HEK293 (cell line): ENCODE measurements around the gene CRABP2.

Experiments used
- CTCF ChIA-PET: fragments of 350-600 bp; formaldehyde crosslinking; extraction: SDS; loops from one replicate; lab custom pipeline; 2021; ENCODE audit warnings: antibody characterized with exemption; lab: Yijun Ruan, JAX
- POLR2A ChIA-PET: fragments of 300-600 bp; formaldehyde crosslinking; extraction: SDS; loops from one replicate; lab custom pipeline; 2020; ENCODE audit warnings: antibody characterized with exemption, inconsistent platforms; lab: Yijun Ruan, JAX
- H3K27ac ChIP-seq: fragments of 200-500 bp; sonication (Bioruptor generic); 2 replicates; pipeline ENCODE4 v1.5.1; 2014; ENCODE audit warnings: low read depth, low read length, control low read depth, inconsistent platforms; ENCODE audit errors: extremely low read depth
- H3K36me3 ChIP-seq, 2 experiments: fragments of 200-500 bp in 1 of 2; sonication (Bioruptor generic) in 1 of 2; 1 replicate in 1 of 2; 2 replicates in 1 of 2; pipeline ENCODE4 v1.5.1; 2014 to 2017; ENCODE audit warnings: inconsistent platforms in 2 of 2, low read length in 2 of 2; ENCODE audit not compliant: control insufficient read depth in 2 of 2, insufficient read depth in 1 of 2
- H3K4me1 ChIP-seq: fragments of 200-500 bp; sonication (Bioruptor generic); 2 replicates; pipeline ENCODE4 v1.5.1; 2014; ENCODE audit warnings: mild to moderate bottlenecking, low read length, inconsistent platforms; ENCODE audit not compliant: control insufficient read depth, insufficient read depth
- H3K4me3 ChIP-seq: 2 replicates; pipeline ENCODE4 v1.5.1; 2011; ENCODE audit warnings: low read depth, mild to moderate bottlenecking, control low read depth, low read length, moderate library complexity
- H3K9me3 ChIP-seq: fragments of 200-500 bp; sonication (Bioruptor generic); 2 replicates; pipeline ENCODE4 v1.5.1; 2014; ENCODE audit warnings: low read depth, low read length, inconsistent platforms; ENCODE audit not compliant: control insufficient read depth, insufficient read depth
- BCL11A ChIP-seq: fragments of 450-650 bp; formaldehyde crosslinking; IDR thresholded peaks from 2 replicates; pipeline ENCODE4 v1.5.1; 2016; ENCODE audit warnings: low read depth, missing biosample characterization, missing genetic modification characterization
- KLF16 ChIP-seq: fragments of 450-650 bp; formaldehyde crosslinking; IDR thresholded peaks from 2 replicates; pipeline ENCODE4 v1.5.1; 2017; ENCODE audit warnings: missing biosample characterization, missing genetic modification characterization
- SP3 ChIP-seq: fragments of 450-650 bp; formaldehyde crosslinking; IDR thresholded peaks from 2 replicates; pipeline ENCODE4 v1.5.1; 2016; ENCODE audit warnings: missing biosample characterization, missing genetic modification characterization
- SP7 ChIP-seq: fragments of 450-650 bp; formaldehyde crosslinking; IDR thresholded peaks from 2 replicates; pipeline ENCODE4 v1.5.1; 2016; ENCODE audit warnings: missing biosample characterization, missing genetic modification characterization
- ZBTB17 ChIP-seq: fragments of 450-650 bp; formaldehyde crosslinking; IDR thresholded peaks from 2 replicates; pipeline ENCODE4 v1.5.1; 2016; ENCODE audit warnings: missing biosample characterization, missing genetic modification characterization
- ZBTB48 ChIP-seq: fragments of 450-650 bp; formaldehyde crosslinking; IDR thresholded peaks from 2 replicates; pipeline ENCODE4 v1.5.1; 2016; ENCODE audit warnings: missing biosample characterization, missing genetic modification characterization
- ZEB2 ChIP-seq: fragments of 450-650 bp; formaldehyde crosslinking; IDR thresholded peaks from 2 replicates; pipeline ENCODE4 v1.5.1; 2016; ENCODE audit warnings: missing biosample characterization, missing genetic modification characterization
- ZFP69B ChIP-seq: fragments of 450-650 bp; formaldehyde crosslinking; IDR thresholded peaks from 2 replicates; pipeline ENCODE4 v1.5.1; 2016; ENCODE audit warnings: missing biosample characterization, missing genetic modification characterization
- ZNF239 ChIP-seq: fragments of 450-650 bp; formaldehyde crosslinking; IDR thresholded peaks from 2 replicates; pipeline ENCODE4 v1.5.1; 2016; ENCODE audit warnings: missing biosample characterization, missing genetic modification characterization
- ZNF24 ChIP-seq: fragments of 450-650 bp; formaldehyde crosslinking; IDR thresholded peaks from 2 replicates; pipeline ENCODE4 v1.5.1; 2016; ENCODE audit warnings: missing biosample characterization, missing genetic modification characterization
- ZNF324 ChIP-seq: fragments of 450-650 bp; formaldehyde crosslinking; IDR thresholded peaks from 2 replicates; pipeline ENCODE4 v1.5.1; 2016; ENCODE audit warnings: missing biosample characterization, missing genetic modification characterization
- ZNF335 ChIP-seq: fragments of 450-650 bp; formaldehyde crosslinking; conservative IDR thresholded peaks from 2 replicates; pipeline ENCODE4 v1.5.1; 2016; ENCODE audit warnings: missing biosample characterization, missing genetic modification characterization
- ZNF366 ChIP-seq: fragments of 450-650 bp; formaldehyde crosslinking; conservative IDR thresholded peaks from 2 replicates; pipeline ENCODE4 v1.5.1; 2016; ENCODE audit warnings: missing biosample characterization, missing genetic modification characterization
- ZNF391 ChIP-seq: fragments of 450-650 bp; formaldehyde crosslinking; IDR thresholded peaks from 2 replicates; pipeline ENCODE4 v1.5.1; 2016; ENCODE audit warnings: low read depth, missing biosample characterization, missing genetic modification characterization, borderline replicate concordance
- ZNF394 ChIP-seq: fragments of 450-650 bp; formaldehyde crosslinking; IDR thresholded peaks from 2 replicates; pipeline ENCODE4 v1.5.1; 2016; ENCODE audit warnings: missing biosample characterization, missing genetic modification characterization, mild to moderate bottlenecking, moderate library complexity, borderline replicate concordance
- ZNF501 ChIP-seq: fragments of 450-650 bp; formaldehyde crosslinking; IDR thresholded peaks from 2 replicates; pipeline ENCODE4 v1.5.1; 2016; ENCODE audit warnings: missing biosample characterization, missing genetic modification characterization
- ZNF549 ChIP-seq: fragments of 450-650 bp; IDR thresholded peaks from 2 replicates; pipeline ENCODE4 v1.5.1; 2018; ENCODE audit warnings: missing biosample characterization, missing genetic modification characterization, mild to moderate bottlenecking, inconsistent platforms, moderate library complexity
- ZNF558 ChIP-seq: fragments of 450-650 bp; formaldehyde crosslinking; IDR thresholded peaks from 2 replicates; pipeline ENCODE4 v1.5.1; 2016; ENCODE audit warnings: missing biosample characterization, missing genetic modification characterization
- ZNF596 ChIP-seq: fragments of 450-650 bp; IDR thresholded peaks from 2 replicates; pipeline ENCODE4 v1.5.0; 2018; ENCODE audit warnings: missing biosample characterization, mild to moderate bottlenecking, missing genetic modification characterization, moderate library complexity
- ZNF624 ChIP-seq: fragments of 450-650 bp; formaldehyde crosslinking; IDR thresholded peaks from 2 replicates; pipeline ENCODE4 v1.5.1; 2017; ENCODE audit warnings: missing biosample characterization, missing genetic modification characterization
- ZNF629 ChIP-seq: fragments of 450-650 bp; formaldehyde crosslinking; IDR thresholded peaks from 2 replicates; pipeline ENCODE4 v1.5.1; 2017; ENCODE audit warnings: missing biosample characterization, missing genetic modification characterization
- ZNF654 ChIP-seq: fragments of 450-650 bp; formaldehyde crosslinking; IDR thresholded peaks from 2 replicates; pipeline ENCODE4 v1.5.1; 2016; ENCODE audit warnings: low read depth, missing biosample characterization, missing genetic modification characterization
- ZNF76 ChIP-seq: fragments of 450-650 bp; formaldehyde crosslinking; IDR thresholded peaks from 2 replicates; pipeline ENCODE4; 2016; ENCODE audit warnings: low read depth, missing biosample characterization, missing genetic modification characterization, borderline replicate concordance
- ZNF792 ChIP-seq: fragments of 450-650 bp; formaldehyde crosslinking; IDR thresholded peaks from 2 replicates; pipeline ENCODE4 v1.5.1; 2016; ENCODE audit warnings: missing biosample characterization, missing genetic modification characterization
- ZSCAN16 ChIP-seq: fragments of 450-650 bp; formaldehyde crosslinking; IDR thresholded peaks from 2 replicates; pipeline ENCODE4 v1.5.1; 2016; ENCODE audit warnings: missing biosample characterization, missing genetic modification characterization
- ZXDB ChIP-seq: fragments of 450-650 bp; formaldehyde crosslinking; IDR thresholded peaks from 2 replicates; pipeline ENCODE4 v1.5.1; 2016; ENCODE audit warnings: missing biosample characterization, missing genetic modification characterization
- TF ChIP-seq, protein P1 (sequence below): fragments of 450-650 bp; formaldehyde crosslinking; IDR thresholded peaks from 2 replicates; pipeline ENCODE4 v1.5.1; 2016; ENCODE audit warnings: missing biosample characterization, missing genetic modification characterization
- TF ChIP-seq, protein P2 (sequence below): fragments of 450-650 bp; formaldehyde crosslinking; IDR thresholded peaks from 2 replicates; pipeline ENCODE4 v1.5.1; 2016; ENCODE audit warnings: missing biosample characterization, missing genetic modification characterization
- TF ChIP-seq, protein P3 (sequence below): fragments of 450-650 bp; formaldehyde crosslinking; conservative IDR thresholded peaks from 2 replicates; pipeline ENCODE4 v1.5.1; 2016; ENCODE audit warnings: low read depth, missing biosample characterization, missing genetic modification characterization
- TF ChIP-seq, protein P4 (sequence below): fragments of 450-650 bp; formaldehyde crosslinking; IDR thresholded peaks from 2 replicates; pipeline ENCODE4 v1.5.1; 2016; ENCODE audit warnings: missing biosample characterization, missing genetic modification characterization

Gene CRABP2

DNA sequence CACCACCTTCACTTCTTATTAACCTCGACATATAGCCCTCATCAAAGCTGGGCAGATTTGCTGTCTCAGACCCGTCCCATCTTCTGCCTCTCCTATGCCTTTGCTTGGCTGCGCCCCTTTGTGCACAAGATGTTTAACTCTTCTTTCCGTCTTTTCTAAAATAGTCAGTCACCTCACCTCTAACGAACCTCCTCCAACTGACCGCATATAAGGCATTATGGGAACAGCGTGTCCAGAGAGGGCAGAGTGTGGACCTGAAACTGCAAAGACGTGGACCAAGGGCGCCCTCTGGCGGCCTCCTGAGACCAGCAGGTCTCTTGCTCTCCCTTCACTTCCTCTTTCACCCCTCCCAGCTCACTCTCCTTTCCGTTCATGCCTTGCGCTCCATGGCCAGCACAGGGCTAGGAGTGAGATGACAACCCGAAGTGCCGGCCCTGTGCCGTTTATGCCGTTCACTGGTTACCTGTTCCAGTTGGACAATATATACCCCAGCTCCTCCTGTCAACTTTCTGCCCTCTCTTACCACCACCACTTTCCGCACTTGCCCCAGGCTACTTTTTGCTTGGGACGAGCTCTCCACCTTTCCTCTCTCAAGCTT lies 20.4 kb upstream of the CRABP2 start:
- Histone ChIP-seq H3K4me3 (peak overlapping the region; percentile 24), H3K36me3 (peaks cover 7 to 60% of the 10 kb centered on the region in 2 experiments; a peak in 2 of 3 replicates), H3K4me1 (peaks cover 7% of the 10 kb centered on the region), H3K27ac (no peak overlapping the region), H3K9me3 (no peaks in the 10 kb centered on the region)
- CTCF ChIA-PET = interaction anchor here (0.6 to 10.1 kb wide), 65 partner anchors 10 to 437 kb away, joined by 3 to 526 read pairs (median 6); partner anchors contain the start of genes CRABP2, HAPLN2, HDGF and INSRR
- POLR2A ChIA-PET = interaction anchor here (1.0 to 4.8 kb wide), 12 partner anchors 16 to 169 kb away, joined by 3 to 84 read pairs (median 8); partner anchors contain the start of genes CRABP2, HDGF, MRPL24 and NTRK1
- TF ChIP-seq, protein P1, sequence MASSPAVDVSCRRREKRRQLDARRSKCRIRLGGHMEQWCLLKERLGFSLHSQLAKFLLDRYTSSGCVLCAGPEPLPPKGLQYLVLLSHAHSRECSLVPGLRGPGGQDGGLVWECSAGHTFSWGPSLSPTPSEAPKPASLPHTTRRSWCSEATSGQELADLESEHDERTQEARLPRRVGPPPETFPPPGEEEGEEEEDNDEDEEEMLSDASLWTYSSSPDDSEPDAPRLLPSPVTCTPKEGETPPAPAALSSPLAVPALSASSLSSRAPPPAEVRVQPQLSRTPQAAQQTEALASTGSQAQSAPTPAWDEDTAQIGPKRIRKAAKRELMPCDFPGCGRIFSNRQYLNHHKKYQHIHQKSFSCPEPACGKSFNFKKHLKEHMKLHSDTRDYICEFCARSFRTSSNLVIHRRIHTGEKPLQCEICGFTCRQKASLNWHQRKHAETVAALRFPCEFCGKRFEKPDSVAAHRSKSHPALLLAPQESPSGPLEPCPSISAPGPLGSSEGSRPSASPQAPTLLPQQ (tag by site-specific recombination) = peak; percentile 69
- TF ChIP-seq SP3 (tag by site-specific recombination) (peak; percentile 34; the same call in 1 of the 2 replicates), ZNF624 (no peak), ZNF654 (peak; percentile 94), ZNF335 (tag by site-specific recombination) (peak; percentile 43), ZNF324 (tag by site-specific recombination) (0 out of 2 replicates have a peak, but pooled peaks have one; percentile 32), ZEB2 (tag by site-specific recombination) (peak; percentile 51; the same call in 1 of the 2 replicates), ZNF792 (tag by site-specific recombination) (no peak), ZBTB17 (tag by site-specific recombination) (peak; percentile 86), ZFP69B (tag by site-specific recombination) (peak; percentile 44; the same call in 1 of the 2 replicates), ZNF239 (tag by site-specific recombination) (no peak), ZNF558 (tag by site-specific recombination) (0 out of 2 replicates have a peak, but pooled peaks have one; percentile 24), ZNF366 (peak; percentile 84), ZNF394 (tag by site-specific recombination) (peak; percentile 39; the same call in 1 of the 2 replicates), ZNF596 (no peak), KLF16 (tag by site-specific recombination) (peak; percentile 52; the same call in 1 of the 2 replicates), ZNF501 (tag by site-specific recombination) (peak; percentile 85), ZNF549 (no peak), ZNF24 (0 out of 2 replicates have a peak, but pooled peaks have one; percentile 48), ZNF391 (tag by site-specific recombination) (peak; percentile 20; the same call in 1 of the 2 replicates), ZNF629 (tag by site-specific recombination) (peak; percentile 55), SP7 (tag by site-specific recombination) (peak; percentile 68), ZNF76 (tag by site-specific recombination) (peak; percentile 92), ZXDB (tag by site-specific recombination) (peak; percentile 41; the same call in 1 of the 2 replicates), BCL11A (tag by site-specific recombination) (peak; percentile 52; the same call in 1 of the 2 replicates), ZBTB48 (peak; percentile 33; the same call in 1 of the 2 replicates), ZSCAN16 (tag by site-specific recombination) (0 out of 2 replicates have a peak, but pooled peaks have one; percentile 19)
- TF ChIP-seq, protein P2, sequence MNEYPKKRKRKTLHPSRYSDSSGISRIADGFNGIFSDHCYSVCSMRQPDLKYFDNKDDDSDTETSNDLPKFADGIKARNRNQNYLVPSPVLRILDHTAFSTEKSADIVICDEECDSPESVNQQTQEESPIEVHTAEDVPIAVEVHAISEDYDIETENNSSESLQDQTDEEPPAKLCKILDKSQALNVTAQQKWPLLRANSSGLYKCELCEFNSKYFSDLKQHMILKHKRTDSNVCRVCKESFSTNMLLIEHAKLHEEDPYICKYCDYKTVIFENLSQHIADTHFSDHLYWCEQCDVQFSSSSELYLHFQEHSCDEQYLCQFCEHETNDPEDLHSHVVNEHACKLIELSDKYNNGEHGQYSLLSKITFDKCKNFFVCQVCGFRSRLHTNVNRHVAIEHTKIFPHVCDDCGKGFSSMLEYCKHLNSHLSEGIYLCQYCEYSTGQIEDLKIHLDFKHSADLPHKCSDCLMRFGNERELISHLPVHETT (tag by site-specific recombination) = peak; percentile 22; the same call in 1 of the 2 replicates
- TF ChIP-seq, protein P3, sequence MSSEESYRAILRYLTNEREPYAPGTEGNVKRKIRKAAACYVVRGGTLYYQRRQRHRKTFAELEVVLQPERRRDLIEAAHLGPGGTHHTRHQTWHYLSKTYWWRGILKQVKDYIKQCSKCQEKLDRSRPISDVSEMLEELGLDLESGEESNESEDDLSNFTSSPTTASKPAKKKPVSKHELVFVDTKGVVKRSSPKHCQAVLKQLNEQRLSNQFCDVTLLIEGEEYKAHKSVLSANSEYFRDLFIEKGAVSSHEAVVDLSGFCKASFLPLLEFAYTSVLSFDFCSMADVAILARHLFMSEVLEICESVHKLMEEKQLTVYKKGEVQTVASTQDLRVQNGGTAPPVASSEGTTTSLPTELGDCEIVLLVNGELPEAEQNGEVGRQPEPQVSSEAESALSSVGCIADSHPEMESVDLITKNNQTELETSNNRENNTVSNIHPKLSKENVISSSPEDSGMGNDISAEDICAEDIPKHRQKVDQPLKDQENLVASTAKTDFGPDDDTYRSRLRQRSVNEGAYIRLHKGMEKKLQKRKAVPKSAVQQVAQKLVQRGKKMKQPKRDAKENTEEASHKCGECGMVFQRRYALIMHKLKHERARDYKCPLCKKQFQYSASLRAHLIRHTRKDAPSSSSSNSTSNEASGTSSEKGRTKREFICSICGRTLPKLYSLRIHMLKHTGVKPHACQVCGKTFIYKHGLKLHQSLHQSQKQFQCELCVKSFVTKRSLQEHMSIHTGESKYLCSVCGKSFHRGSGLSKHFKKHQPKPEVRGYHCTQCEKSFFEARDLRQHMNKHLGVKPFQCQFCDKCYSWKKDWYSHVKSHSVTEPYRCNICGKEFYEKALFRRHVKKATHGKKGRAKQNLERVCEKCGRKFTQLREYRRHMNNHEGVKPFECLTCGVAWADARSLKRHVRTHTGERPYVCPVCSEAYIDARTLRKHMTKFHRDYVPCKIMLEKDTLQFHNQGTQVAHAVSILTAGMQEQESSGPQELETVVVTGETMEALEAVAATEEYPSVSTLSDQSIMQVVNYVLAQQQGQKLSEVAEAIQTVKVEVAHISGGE (tag by site-specific recombination) = peak; percentile 43; the same call in 1 of the 2 replicates
- TF ChIP-seq, protein P4, sequence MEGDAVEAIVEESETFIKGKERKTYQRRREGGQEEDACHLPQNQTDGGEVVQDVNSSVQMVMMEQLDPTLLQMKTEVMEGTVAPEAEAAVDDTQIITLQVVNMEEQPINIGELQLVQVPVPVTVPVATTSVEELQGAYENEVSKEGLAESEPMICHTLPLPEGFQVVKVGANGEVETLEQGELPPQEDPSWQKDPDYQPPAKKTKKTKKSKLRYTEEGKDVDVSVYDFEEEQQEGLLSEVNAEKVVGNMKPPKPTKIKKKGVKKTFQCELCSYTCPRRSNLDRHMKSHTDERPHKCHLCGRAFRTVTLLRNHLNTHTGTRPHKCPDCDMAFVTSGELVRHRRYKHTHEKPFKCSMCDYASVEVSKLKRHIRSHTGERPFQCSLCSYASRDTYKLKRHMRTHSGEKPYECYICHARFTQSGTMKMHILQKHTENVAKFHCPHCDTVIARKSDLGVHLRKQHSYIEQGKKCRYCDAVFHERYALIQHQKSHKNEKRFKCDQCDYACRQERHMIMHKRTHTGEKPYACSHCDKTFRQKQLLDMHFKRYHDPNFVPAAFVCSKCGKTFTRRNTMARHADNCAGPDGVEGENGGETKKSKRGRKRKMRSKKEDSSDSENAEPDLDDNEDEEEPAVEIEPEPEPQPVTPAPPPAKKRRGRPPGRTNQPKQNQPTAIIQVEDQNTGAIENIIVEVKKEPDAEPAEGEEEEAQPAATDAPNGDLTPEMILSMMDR (tag by site-specific recombination) = peak; percentile 98
